GM04503 (cell line): Measurements from ENCODE around the gene TMEM62.
A peak's percentile ranks its signal among the peaks of the same experiment; 100 is the strongest.
"Not testable (repeated sequence)": the region's sequence is repeated elsewhere in the genome, so short reads cannot be mapped to it uniquely, and the experiment has no call there.

ENCODE experiments used
- DNase-seq: peaks from one replicate; pipeline ENCODE4 v3.0.0-alpha.2; 2012; ENCODE audit warnings: low read depth

Gene TMEM62

DNA sequence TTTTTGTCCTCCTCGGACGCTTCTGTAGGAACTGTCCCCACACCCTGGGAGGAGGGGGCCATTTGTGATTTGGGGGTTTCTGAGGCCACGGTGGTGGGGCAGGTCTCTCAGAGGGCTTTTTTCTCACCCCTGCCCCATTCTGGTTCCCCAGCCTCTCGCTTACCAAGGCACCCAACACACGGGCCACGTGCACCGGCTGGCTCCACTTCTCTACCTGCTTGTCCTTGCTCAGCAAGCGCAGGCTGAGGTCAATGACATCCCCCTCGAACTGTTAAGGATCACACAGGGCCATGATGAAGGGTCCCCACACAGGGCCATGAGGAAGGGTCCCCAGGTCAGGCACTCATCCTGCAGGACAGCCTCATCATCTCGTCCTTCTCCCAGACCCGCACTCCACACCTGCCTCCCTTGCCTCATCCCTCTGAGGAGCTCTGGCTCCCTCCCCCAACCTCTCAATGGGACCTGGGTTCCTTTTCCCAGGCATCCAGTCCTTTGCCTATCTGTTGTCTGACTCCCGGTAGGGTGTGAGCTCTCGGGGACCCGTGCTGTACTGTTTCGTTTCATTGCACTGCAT, 76.9 kb downstream of the TMEM62 start:
- DNase-seq, result no peak

DNA sequence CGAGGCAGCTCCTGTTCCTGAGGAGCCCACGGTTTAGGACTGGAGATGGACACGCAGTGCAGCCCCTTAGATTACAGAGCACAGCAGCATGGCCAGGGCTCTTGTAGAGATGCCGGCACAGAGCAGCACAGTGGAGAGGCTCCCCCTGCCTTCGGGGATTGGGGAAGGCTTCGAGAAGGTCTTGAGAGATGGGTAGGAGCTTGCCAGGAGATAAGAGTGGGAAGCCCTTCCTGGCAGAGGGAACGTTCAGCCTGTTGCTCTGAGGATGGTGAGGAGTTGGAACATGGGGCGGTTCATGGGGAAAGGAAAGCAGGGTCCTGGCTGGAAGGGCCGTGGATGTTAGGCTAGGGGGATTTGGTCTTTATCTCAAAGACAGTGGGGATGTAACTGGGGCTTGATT, 77.4 kb downstream of the TMEM62 start:
- DNase-seq, result no peak

- DNase-seq, result no peak
Observed at GRCh38 chr15:43211224-43211735, 77.9 kb downstream of the TMEM62 start.

- no peak for DNase-seq
Observed at GRCh38 chr15:43212299-43212698, 78.9 kb downstream of the TMEM62 start.

DNA sequence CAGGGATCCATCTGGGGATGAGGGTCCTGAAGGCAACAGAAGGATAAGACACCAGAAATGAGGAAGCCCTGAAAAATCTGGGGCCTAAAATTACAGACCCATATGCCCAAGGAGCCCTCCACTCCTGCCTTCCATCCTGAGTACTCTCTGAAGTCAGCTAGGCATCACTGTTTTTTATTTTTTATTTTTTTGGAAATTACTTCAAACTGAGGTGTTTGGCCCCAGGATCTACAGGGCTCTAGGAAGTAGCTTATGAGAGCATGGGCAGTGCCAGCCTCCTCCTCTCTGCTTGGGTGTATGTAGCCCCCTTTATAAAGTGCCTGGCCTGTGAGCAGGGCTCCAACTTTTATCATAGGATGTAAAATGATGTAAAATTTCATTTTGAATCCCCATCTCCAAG, 79.6 kb downstream of the TMEM62 start:
- no peak for DNase-seq

GRCh38 chr15:43213466-43213865, 80.1 kb downstream of the TMEM62 start:
- no peak for DNase-seq

- no peak for DNase-seq
Observed at GRCh38 chr15:43214169-43214568, 80.8 kb downstream of the TMEM62 start.

GRCh38 chr15:43214592-43215295, 81.4 kb downstream of the TMEM62 start:
- DNase-seq, result no peak

GRCh38 chr15:43215961-43216360, 82.6 kb downstream of the TMEM62 start:
- no peak for DNase-seq

DNA sequence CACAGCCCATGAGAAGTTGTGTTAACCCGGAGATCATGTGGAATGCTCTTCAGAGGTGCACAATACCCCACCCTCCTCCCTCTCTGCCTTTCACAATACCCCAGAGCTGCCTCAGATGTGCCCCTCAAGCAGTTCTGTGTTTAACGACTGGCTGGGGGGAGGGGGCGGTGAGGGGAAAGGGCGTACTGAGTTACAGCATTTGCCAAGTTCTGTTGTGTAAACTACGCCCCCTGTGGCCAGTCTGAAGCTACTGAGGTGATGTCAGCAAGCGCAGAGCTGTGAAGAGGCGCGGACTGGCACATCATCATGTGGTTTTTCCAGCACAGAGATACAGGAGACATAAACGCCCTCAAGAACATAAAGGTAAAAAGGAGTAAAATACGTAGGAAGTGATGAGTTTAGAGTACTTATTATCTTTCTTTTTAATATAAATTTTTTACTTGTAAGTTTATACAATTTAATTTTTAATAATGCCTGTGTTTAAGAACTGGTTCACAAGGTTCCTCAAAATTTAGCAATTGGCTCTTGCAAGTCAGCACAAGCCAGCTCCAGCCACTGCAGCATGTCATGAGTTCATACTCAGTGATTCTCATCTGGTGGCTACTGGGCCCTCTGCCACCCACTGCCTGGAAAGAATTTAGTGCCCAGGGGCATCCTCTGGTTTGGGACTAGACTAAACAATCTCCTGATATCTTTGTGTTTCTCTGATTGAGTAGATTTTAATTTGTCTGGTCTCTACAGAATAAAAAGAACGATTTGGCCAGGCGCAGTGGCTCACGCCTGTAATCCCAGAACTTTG, 85.7 kb downstream of the TMEM62 start:
- DNase-seq, result no peak

DNA sequence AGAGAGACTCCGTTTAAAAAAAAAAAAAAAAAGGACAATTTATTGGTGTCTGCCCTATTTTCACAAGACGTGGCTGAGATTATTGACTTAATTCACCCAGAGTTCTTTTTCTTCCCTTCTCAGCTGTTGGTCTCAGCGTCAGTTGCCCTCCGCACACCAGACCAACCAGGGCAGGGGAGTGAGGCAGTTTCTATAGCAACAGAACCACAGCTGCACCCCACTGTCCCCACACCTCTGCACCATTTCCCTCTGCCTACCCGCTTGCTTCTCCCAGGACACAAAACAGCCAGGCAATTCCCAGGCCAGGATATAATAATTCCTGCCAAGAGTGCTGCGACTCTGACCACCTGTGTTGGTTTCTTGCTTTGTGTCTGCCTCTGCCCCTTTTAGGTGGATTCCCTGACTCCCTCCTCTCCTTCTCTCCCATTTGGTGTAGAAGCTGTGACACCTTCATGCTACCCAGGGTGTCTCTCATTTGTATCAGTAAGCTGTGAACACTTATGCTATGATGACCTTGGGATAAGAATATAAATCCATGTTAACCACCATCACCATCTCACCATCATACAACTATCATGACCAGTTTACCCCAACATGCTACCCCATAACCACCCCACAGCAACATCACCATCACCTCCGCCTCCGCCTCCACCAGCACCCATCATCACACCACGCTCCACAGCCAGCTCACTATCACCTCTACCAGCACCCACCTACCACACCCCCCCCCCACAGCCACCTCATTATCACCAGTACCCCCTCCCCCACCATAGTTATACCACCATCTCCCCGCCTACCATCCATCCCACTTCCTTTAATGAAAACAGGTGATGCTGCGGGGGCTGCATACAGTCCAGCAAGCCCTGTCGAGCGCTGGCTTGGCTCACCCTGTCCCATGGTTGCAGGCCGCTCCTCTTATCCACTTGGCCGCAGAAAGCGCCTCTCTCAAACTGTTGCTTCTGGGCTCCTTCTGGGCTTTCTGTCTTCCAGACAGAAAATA, 86.8 kb downstream of the TMEM62 start:
- no peak for DNase-seq

DNA sequence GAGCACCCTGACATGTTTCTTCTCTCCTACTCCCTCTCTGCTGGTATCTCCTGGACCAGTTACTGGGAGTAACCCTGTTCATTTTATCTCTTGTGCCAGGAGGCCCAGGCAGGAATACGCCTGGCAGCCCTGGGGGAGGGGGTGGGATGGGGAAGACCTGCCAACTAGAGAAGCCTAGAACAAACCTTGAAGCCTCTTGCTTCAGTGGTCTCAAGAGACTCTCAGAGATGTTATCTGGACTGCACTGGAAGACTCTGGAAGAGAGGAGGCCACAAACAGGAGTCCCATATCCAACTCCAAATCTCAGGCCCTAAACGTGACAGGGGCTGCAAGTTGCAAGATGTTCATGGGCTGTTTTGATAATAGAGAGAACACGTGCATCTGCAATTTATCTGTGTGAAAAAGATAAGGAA, 87.6 kb downstream of the TMEM62 start, which contains the start of gene EPB42:
EPB42 (minus strand) TSS at position 28 of the 413 bp plus-strand sequence. CDS start 193 bp downstream, outside the sequence.
- DNase-seq, result no peak

DNA sequence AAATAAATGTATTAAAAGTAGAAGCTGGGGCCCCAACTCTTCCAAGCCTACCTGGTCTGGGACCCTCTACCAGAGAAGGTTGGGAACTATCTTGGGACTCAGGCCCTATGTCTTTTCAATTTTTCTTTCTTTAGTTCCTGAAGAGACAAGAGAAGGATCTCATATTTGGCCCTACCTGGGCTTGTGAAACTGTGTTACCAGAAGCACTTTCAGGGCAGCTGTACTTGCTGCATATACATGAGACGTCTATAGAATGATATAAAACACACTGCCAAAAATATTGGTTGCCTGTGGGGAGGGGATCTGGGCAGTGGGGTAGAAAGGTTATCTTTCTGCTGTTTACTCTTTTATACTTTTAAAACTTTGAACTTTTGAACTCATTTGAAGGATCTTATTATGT, 88.0 kb downstream of the TMEM62 start:
- DNase-seq, result no peak

- no peak for DNase-seq
Observed at GRCh38 chr15:43225201-43225949, 92.0 kb downstream of the TMEM62 start.

DNA sequence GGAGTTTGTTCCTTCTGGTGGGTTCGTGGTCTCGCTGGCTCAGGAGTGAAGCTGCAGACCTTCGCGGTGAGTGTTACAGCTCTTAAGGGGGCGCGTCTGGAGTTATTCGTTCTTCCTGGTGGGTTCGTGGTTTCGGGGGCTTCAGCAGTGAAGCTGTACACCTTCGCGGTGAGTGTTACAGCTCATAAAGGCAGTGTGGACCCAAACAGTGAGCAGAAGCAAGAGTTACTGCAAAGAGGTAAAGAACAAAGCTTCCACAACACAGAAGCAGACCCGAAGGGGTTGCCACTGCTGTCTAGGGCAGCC, 92.5 kb downstream of the TMEM62 start:
- not testable (repeated sequence) for DNase-seq

GRCh38 chr15:43226436-43227305, 93.3 kb downstream of the TMEM62 start:
- no peak for DNase-seq

DNA sequence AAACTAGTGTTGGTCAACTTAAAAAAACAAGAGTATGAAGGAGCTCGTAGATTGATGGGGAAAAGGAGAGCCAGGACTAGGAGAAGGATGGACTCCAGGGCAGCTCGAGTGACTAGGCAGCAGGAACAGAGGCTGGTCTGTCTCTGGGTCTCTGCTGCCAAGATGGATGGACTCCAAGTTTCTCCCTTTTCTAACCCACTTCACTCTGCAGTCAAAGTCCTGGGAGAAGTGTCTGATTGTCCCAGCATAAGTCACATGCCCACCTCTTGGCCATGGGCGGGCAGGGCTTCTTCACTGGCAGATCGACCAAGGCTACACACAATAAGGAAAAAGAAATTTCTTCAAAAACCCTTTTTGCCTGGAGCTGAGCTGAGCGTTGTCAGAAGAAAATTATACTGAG, 96.6 kb downstream of the TMEM62 start:
- no peak for DNase-seq

DNA sequence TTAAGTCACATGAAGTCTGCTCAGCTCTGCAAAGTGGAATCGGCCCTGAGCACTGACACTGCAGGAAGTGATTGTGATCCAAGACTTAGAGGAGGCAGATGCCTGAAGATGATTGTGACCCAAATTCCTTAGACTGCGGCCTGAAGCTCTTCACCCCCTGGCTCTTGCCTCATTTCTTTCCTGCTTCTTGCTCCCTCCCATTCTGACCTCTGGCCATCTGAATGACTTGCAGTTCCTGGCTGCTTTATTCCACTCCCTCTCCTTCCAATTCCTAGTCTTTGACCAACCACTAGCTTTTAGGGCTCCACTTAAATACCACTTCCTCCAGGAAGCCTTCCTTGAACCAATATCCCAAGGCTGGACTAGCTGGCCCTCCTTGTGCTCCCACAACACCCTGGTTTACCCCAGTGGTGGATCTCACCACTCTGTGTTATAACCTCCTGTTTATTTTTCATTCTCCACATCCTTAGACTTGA, 97.3 kb downstream of the TMEM62 start:
- DNase-seq, result peak; percentile 52

DNA sequence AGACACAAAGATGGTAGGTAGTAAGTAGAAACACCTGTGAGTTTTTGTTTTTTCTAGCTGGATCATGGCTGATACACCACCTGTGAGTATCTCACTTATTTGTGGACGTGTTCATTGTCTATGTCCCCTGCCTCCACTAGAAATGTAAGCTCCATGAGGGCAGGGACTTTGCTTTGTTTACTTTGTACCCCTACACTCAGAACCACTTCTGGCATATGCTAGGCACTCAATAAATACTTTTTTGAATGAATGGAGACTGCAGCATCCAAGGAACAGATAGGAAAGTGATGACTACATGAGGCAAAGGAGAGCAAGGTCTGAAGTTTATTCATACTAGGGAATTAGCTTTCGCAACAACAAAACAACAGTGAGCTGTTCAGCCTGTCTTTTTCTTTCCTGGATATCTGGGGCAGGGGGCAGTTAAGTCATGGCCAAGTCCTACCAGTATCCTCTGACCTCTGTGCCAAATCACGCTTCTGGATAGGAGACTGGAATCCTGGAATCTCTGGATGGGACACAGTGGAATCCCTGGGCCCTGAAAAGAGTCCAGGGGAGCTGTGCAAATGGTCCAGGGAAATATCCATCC, 99.0 kb downstream of the TMEM62 start:
- DNase-seq, result no peak
